GM18508 (cell line): ENCODE measurements around the gene TECPR2.
"Not testable (repeated sequence)": the region's sequence is repeated elsewhere in the genome, so short reads cannot be mapped to it uniquely, and the experiment has no call there.

ENCODE experiments used
- ATAC-seq: cut with Tn5 transposase; IDR thresholded peaks from one replicate; pipeline ENCODE4 v1.9.1; 2021; ENCODE audit warnings: moderate number of reproducible peaks; ENCODE audit not compliant: insufficient read depth, unreplicated experiment

The TECPR2 gene

DNA sequence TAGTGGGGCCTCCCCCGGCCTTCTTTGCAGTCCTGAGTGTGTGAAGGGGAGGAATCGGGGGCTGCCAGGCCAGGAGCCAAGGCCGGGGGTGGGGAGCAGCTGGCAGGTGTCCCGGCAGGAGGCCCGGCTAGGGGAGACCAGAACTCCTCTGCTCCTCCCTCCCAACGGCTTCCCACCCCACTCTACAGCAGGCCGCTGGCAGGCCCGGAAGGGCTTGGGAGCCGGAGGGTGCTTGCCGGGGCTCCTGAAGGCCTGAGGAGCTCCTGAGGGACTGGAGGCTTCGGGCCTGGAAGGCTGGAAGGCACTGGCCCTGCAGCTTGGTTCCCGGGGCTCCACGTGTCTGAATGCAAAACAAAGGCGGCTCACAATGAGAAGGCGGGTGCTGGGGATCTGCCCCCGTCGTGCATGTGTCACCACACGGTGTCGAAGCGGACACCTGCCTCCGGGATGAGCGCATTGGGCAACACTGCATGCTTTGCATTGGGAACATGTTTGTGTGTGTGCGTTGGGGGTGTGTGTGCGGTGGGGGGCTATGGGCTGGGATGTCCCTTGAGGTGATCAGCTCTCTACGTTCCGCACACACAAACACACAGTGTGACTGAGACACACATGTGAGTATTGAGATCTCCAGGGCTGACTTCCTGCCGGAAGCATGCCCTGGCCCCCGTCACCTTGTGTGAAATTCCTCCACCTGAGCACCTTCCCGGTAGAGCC lies 177.7 kb downstream of the TECPR2 start:
- ATAC-seq = no peak

DNA sequence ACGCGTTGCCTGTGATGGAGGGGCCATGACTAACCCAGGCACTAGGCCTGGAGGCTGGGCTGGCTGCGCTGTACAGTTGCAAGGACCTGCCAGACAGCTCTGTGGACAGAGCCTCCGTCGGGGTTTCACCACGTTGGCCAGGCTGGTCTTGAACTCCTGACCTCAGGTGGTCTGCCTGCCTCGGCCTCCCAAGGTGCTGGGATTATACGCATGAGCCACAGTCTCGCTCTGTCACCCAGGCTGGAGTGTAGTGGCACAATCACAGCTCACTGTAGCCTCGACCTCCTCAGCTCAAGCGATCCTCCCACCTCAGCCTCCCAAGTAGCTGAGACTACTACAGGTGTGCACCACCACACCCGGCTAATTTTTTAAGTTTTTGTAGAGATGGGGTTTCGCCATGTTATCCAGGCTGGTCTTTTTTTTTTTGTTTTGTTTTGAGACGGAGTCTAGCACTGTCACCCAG lies 178.3 kb downstream of the TECPR2 start:
- not testable (repeated sequence) for ATAC-seq

DNA sequence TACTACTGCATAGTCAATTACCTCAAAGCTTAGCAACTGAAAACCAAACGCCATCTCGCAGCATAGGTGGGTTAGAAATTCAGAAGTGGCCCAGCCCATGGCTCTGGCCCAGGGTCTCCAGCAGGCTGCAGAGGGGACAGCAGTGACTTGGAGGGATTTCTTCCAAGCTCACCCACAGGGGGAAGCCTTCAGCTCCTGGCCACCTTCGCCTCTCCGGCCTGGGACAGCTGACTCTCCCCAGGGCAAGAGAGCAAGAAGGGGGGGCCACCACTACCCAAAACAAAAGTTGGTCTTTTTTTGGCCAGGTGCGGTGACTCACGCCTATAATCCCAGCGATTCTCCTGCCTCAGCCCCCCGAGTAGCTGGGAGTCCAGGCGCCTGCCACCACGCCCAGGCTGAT lies 179.0 kb downstream of the TECPR2 start:
- no peak for ATAC-seq

DNA sequence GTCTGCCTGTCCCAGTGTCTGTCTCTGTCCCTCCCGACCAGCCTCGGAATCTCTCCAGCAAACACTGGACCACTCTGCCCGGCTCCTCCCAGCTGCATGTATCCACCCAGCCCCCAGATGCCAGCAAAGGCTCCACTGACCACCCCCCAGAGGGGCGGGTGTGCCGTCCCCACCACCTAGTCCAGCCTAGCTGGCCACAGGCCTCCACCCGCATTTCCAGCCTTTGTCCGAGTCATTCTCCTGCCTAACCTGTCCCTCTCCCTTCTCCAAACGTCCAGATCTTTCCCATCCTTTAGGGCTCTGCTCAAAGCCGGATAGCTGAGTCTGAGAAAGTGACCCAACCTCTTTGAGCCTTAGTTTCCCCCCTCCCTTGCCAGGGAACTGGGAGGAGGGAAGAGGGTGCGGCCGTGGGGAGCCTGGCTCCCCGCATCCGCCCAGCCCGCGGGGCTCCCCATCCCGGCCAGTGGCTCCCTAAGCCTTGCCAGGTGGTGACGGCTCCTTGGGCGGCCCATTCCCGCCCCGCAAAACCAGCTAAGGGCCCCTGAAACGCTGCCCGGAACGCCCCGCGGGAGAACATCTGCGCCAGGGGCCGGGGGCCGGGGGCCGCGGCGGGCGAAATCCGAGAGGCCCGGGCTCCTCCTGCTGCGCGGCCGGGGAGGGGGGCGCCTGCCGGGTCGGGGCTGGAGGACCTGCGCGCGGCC lies 181.5 kb downstream of the TECPR2 start:
- ATAC-seq = no peak

GRCh38 chr14:102544747-102545460 lies 182.2 kb downstream of the TECPR2 start:
- no peak for ATAC-seq

- no peak for ATAC-seq
Observed at GRCh38 chr14:102545461-102546265, 182.9 kb downstream of the TECPR2 start.

DNA sequence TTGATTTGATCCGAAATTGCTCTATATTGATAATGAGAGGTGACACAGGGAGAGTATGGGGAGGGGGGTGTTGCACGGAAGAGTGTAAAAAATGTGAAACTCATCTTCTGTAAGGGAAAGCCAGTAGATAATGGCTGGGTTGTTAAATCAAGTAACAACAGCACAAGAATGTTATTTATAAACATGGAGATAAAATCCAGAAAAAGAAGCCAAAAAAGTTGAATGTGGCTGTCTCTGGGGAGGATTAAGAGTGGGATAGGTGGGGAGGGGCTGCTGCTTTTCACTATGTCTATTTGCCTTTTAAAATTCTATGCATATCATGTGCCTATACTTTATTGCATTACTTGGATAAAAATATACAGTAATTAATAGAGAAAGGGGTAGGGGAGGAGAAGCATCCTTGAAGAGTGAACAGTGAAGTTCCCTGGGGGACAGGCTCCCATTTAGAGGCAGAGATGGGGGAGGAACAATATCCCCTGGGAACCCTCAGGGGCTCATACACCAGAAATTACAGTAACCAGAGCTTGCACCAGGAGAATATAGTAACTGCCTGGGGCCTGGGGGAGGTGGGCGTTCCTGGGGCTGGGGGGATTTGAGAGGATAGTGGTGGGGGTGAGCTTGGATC lies 186.0 kb downstream of the TECPR2 start:
- no peak for ATAC-seq

DNA sequence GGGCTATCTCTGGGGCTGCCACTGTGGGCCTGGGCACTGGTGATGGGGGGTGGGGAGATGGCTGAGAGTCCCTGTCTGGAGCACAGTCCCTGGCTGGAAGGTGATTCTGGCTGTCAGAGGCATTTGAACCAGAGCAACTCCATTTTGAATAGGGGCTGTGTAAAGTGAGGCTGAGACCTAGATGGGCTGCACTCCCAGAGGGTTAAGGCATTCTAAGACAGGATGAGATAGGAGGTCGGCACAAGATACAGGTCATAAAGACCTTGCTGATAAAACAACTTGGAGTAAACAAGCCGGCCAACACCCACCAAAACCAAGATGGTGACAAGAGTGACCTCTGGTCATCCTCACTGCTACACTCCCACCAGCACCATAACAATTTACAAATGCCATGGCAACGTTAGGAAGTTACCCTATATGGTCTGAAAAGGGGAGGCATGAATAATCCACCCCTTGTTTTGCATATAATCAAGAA lies 188.2 kb downstream of the TECPR2 start:
- not testable (repeated sequence) for ATAC-seq
